AG04450 (cell line): ENCODE results near the gene ANKRD23. TPM values are rescaled to one million over a fixed set of nuclear protein-coding genes. Genes with fewer than 3 reads are reported as not detected.

ENCODE experiments used
- CTCF ChIA-PET: fragments of 300-600, 350-600 bp; formaldehyde crosslinking; extraction: SDS; loops from one replicate; lab custom pipeline; 2022; ENCODE audit warnings: antibody characterized with exemption, inconsistent platforms; lab: Charles Lee
- POLR2A ChIA-PET: fragments of 350-600 bp; formaldehyde crosslinking; extraction: SDS; loops from one replicate; lab custom pipeline; 2021; ENCODE audit warnings: antibody characterized with exemption, inconsistent platforms; lab: Yijun Ruan, JAX
- DNase-seq: peaks from one replicate; pipeline ENCODE4 v3.0.0-alpha.2; 2011; ENCODE audit warnings: low read depth, low spot score
- H3K27ac ChIP-seq: one replicate; pipeline ENCODE4 v1.5.1; 2012; ENCODE audit warnings: low read depth, low read length, control low read depth
- H3K27me3 ChIP-seq: one replicate; pipeline ENCODE4 v1.6.0; 2012; ENCODE audit warnings: low read length; ENCODE audit not compliant: control insufficient read depth, insufficient read depth
- H3K4me3 ChIP-seq: 2 replicates; pipeline ENCODE4 v1.5.1; 2011; ENCODE audit warnings: mild to moderate bottlenecking, low read depth, low read length, control low read depth
- H3K9me3 ChIP-seq: 2 replicates; pipeline ENCODE4 v1.5.1; 2012; ENCODE audit warnings: low read length; ENCODE audit not compliant: control insufficient read depth, insufficient read depth
- CTCF ChIP-seq: IDR thresholded peaks from 2 replicates; pipeline ENCODE4 v1.5.1; 2011; ENCODE audit warnings: low read depth, low read length, control low read depth, inconsistent platforms
- polyA plus RNA-seq: library from polyadenylated mRNA; depleted of rRNA; stranded (reverse); fragments of >200 nt; gene quantifications from 2 replicates; pipeline ENCODE4 v1.2.3, GENCODE V29; 2011

The ANKRD23 gene
- polyA plus RNA-seq, 1 experiment, result 0.81 TPM

- no peak for DNase-seq
- H3K27me3 ChIP-seq, result peaks cover 3% of the 10 kb centered on the region
- ChIA-PET POLR2A (interaction anchor here (1.6 kb wide), 1 partner anchor 20 kb away, joined by 4 read pairs; no protein-coding TSS in a partner anchor), CTCF (no interaction called here)
- no peak for TF ChIP-seq CTCF
- H3K9me3 ChIP-seq, result no peaks in the 10 kb centered on the region; the same call in 1 of the 2 replicates
- peak overlapping the region; percentile 21 for H3K27ac ChIP-seq
- no peak overlapping the region for H3K4me3 ChIP-seq
These were observed 44.5 kb upstream of the ANKRD23 start for GRCh38 chr2:96888072-96889011.

GRCh38 chr2:96887493-96888012 is 43.7 kb upstream of the ANKRD23 start:
- ChIA-PET POLR2A (interaction anchor here (1.6 kb wide), 1 partner anchor 19 kb away, joined by 4 read pairs; no protein-coding TSS in a partner anchor), CTCF (no interaction called here)
- TF ChIP-seq CTCF, result no peak
- no peak for DNase-seq
- no peak overlapping the region for H3K4me3 ChIP-seq
- H3K9me3 ChIP-seq, result no peaks in the 10 kb centered on the region; the same call in 1 of the 2 replicates
- peak overlapping the region; percentile 21 for H3K27ac ChIP-seq
- H3K27me3 ChIP-seq, result peaks cover 7% of the 10 kb centered on the region

GRCh38 chr2:96885432-96886347 is 41.9 kb upstream of the ANKRD23 start:
- no peaks in the 10 kb centered on the region; the same call in 1 of the 2 replicates for H3K9me3 ChIP-seq
- ChIA-PET POLR2A (no interaction called here), CTCF (no interaction called here)
- H3K4me3 ChIP-seq, result no peak overlapping the region
- peaks cover 19% of the 10 kb centered on the region for H3K27me3 ChIP-seq
- no peak for TF ChIP-seq CTCF
- no peak for DNase-seq
- no peak overlapping the region for H3K27ac ChIP-seq

GRCh38 chr2:96884299-96885094 is 40.7 kb upstream of the ANKRD23 start:
- no peak overlapping the region for H3K27ac ChIP-seq
- CTCF ChIA-PET, result interaction anchor here (0.9 kb wide), 1 partner anchor 26 kb away, joined by 3 read pairs; the partner anchor contains the start of gene ANKRD39
- no peak for DNase-seq
- TF ChIP-seq CTCF, result no peak
- H3K9me3 ChIP-seq, result no peaks in the 10 kb centered on the region; the same call in 1 of the 2 replicates
- peaks cover 19% of the 10 kb centered on the region for H3K27me3 ChIP-seq
- no peak overlapping the region for H3K4me3 ChIP-seq
- POLR2A ChIA-PET, result no interaction called here
